H1 (cell line): ENCODE measurements around the gene HEBP1. TPM values are rescaled to one million over a fixed set of nuclear protein-coding genes. Genes with fewer than 3 reads are reported as not detected.

Experiments used
- BCL11A ChIP-seq, 2 experiments: IDR thresholded peaks; one replicate each; pipeline ENCODE4 v1.6.1; 2011; ENCODE audit warnings: low read depth in 2 of 2, low read length in 2 of 2, mild to moderate bottlenecking in 2 of 2
- BRCA1 ChIP-seq: IDR thresholded peaks from 2 replicates; pipeline ENCODE4 v1.6.1; 2012; ENCODE audit warnings: low read depth, low read length, improper control_type of control experiment
- CHD2 ChIP-seq: IDR thresholded peaks from 2 replicates; pipeline ENCODE4 v1.6.1; 2012; ENCODE audit warnings: low read length, improper control_type of control experiment
- EZH2 ChIP-seq: fragments of 200-600 bp; sonication (generic); IDR thresholded peaks from 2 replicates; pipeline ENCODE4 v1.7.1; 2012; ENCODE audit warnings: low read depth, mild to moderate bottlenecking, moderate library complexity, low read length, inconsistent platforms; ENCODE audit not compliant: severe bottlenecking
- HDAC6 ChIP-seq: IDR thresholded peaks from one replicate; pipeline ENCODE4 v1.7.1; 2012; ENCODE audit warnings: low read depth, mild to moderate bottlenecking, inconsistent platforms, low read length, moderate library complexity
- NRF1 ChIP-seq: IDR thresholded peaks from 2 replicates; pipeline ENCODE4 v1.6.1; 2011; ENCODE audit warnings: mild to moderate bottlenecking, low read depth, low read length, improper control_type of control experiment
- SAP30 ChIP-seq: fragments of 300-600 bp; sonication (generic); IDR thresholded peaks from 2 replicates; pipeline ENCODE4 v1.7.1; 2012; ENCODE audit warnings: low read length, moderate library complexity, mild to moderate bottlenecking, inconsistent platforms; ENCODE audit not compliant: insufficient read depth, insufficient replicate concordance
- SUZ12 ChIP-seq: fragments of 200-600 bp; sonication (generic); IDR thresholded peaks from 2 replicates; pipeline ENCODE4 v1.6.1; 2012; ENCODE audit warnings: mild to moderate bottlenecking, inconsistent platforms, low read length, moderate library complexity, mixed read lengths
- TAF1 ChIP-seq: IDR thresholded peaks from 2 replicates; pipeline ENCODE4 v1.6.1; 2011; ENCODE audit warnings: mild to moderate bottlenecking, low read depth, low read length
- polyA plus RNA-seq, 7 experiments: library from polyadenylated mRNA; depleted of rRNA in 3 of 7; stranded (reverse) in 5 of 7; unstranded in 2 of 7; fragments of >200 nt in 5 of 7; fragments of 200-250 nt in 2 of 7; gene quantifications; 1 replicate in 5 of 7; 2 replicates in 1 of 7; 4 replicates in 1 of 7; pipeline versions ENCODE4 v1.2.1 to v1.2.3, GENCODE V29; 2011 to 2013; ENCODE audit warnings: missing spikeins in 2 of 7, mixed read lengths in 2 of 7
- total RNA-seq: library from RNA; stranded (reverse); fragmentation: NEBNext Ultra II Directional; extraction: Animal tissue kit (Norgen Biotek cat#: 25700); gene quantifications from 2 replicates; pipeline ENCODE4 v1.2.1, GENCODE V29; 2021
- TF ChIP-seq, protein P1 (sequence below): fragments of 300-600 bp; sonication (generic); IDR thresholded peaks from 2 replicates; pipeline ENCODE4 v1.7.1; 2012; ENCODE audit warnings: low read length, moderate library complexity, mild to moderate bottlenecking, inconsistent platforms; ENCODE audit not compliant: insufficient replicate concordance

The HEBP1 gene
- total and polyA plus RNA-seq, 2 of the 8 experiments (the other 6 are each of a cell fraction or from before 2014, with no cell fraction given): 30.8 to 56.1 TPM

DNA sequence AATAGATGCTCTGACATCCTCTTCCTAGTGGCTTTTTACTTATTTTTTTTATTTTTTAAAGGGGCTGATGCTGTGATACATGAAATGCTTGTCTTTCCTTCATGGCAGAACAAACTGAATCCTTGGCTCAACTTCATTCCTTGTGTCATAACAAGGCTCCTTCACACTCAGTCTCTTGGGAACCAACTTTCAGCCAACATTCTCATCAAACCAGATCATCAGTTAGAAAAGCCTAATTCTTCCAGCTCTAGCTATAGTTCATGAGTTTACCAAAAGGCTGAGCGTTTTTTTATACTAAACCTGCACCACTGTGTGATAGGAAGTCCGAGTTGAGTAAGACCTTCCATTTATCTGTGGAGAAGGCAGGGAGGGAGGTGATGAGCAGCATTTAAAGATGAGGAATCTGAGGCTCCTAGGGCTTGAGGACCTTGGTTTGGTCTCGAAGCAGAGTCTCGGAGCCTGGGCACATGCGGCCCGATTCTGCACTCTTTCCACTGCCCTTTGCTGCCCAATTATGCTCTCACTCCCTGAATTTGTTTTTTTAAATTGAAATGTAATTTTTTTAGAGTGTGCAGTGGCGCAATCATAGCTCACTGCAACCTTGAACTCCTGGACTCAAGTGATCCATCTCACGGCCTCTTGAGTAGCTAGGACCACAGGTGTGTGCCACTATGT is 56.3 kb downstream of the HEBP1 start (continued):
- TF ChIP-seq, protein P1, sequence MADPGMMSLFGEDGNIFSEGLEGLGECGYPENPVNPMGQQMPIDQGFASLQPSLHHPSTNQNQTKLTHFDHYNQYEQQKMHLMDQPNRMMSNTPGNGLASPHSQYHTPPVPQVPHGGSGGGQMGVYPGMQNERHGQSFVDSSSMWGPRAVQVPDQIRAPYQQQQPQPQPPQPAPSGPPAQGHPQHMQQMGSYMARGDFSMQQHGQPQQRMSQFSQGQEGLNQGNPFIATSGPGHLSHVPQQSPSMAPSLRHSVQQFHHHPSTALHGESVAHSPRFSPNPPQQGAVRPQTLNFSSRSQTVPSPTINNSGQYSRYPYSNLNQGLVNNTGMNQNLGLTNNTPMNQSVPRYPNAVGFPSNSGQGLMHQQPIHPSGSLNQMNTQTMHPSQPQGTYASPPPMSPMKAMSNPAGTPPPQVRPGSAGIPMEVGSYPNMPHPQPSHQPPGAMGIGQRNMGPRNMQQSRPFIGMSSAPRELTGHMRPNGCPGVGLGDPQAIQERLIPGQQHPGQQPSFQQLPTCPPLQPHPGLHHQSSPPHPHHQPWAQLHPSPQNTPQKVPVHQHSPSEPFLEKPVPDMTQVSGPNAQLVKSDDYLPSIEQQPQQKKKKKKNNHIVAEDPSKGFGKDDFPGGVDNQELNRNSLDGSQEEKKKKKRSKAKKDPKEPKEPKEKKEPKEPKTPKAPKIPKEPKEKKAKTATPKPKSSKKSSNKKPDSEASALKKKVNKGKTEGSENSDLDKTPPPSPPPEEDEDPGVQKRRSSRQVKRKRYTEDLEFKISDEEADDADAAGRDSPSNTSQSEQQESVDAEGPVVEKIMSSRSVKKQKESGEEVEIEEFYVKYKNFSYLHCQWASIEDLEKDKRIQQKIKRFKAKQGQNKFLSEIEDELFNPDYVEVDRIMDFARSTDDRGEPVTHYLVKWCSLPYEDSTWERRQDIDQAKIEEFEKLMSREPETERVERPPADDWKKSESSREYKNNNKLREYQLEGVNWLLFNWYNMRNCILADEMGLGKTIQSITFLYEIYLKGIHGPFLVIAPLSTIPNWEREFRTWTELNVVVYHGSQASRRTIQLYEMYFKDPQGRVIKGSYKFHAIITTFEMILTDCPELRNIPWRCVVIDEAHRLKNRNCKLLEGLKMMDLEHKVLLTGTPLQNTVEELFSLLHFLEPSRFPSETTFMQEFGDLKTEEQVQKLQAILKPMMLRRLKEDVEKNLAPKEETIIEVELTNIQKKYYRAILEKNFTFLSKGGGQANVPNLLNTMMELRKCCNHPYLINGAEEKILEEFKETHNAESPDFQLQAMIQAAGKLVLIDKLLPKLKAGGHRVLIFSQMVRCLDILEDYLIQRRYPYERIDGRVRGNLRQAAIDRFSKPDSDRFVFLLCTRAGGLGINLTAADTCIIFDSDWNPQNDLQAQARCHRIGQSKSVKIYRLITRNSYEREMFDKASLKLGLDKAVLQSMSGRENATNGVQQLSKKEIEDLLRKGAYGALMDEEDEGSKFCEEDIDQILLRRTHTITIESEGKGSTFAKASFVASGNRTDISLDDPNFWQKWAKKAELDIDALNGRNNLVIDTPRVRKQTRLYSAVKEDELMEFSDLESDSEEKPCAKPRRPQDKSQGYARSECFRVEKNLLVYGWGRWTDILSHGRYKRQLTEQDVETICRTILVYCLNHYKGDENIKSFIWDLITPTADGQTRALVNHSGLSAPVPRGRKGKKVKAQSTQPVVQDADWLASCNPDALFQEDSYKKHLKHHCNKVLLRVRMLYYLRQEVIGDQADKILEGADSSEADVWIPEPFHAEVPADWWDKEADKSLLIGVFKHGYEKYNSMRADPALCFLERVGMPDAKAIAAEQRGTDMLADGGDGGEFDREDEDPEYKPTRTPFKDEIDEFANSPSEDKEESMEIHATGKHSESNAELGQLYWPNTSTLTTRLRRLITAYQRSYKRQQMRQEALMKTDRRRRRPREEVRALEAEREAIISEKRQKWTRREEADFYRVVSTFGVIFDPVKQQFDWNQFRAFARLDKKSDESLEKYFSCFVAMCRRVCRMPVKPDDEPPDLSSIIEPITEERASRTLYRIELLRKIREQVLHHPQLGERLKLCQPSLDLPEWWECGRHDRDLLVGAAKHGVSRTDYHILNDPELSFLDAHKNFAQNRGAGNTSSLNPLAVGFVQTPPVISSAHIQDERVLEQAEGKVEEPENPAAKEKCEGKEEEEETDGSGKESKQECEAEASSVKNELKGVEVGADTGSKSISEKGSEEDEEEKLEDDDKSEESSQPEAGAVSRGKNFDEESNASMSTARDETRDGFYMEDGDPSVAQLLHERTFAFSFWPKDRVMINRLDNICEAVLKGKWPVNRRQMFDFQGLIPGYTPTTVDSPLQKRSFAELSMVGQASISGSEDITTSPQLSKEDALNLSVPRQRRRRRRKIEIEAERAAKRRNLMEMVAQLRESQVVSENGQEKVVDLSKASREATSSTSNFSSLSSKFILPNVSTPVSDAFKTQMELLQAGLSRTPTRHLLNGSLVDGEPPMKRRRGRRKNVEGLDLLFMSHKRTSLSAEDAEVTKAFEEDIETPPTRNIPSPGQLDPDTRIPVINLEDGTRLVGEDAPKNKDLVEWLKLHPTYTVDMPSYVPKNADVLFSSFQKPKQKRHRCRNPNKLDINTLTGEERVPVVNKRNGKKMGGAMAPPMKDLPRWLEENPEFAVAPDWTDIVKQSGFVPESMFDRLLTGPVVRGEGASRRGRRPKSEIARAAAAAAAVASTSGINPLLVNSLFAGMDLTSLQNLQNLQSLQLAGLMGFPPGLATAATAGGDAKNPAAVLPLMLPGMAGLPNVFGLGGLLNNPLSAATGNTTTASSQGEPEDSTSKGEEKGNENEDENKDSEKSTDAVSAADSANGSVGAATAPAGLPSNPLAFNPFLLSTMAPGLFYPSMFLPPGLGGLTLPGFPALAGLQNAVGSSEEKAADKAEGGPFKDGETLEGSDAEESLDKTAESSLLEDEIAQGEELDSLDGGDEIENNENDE: no peak
- no peak for TF ChIP-seq NRF1
- TF ChIP-seq BCL11A (IDR thresholded peaks at IDR 0.05; ENCODE audit: low read depth in 2 of 2, low read length in 2 of 2): no peak
- TF ChIP-seq EZH2: no peak
- no peak for TF ChIP-seq SAP30
- TF ChIP-seq BRCA1: no peak
- no peak for TF ChIP-seq SUZ12
- TF ChIP-seq TAF1: no peak
- TF ChIP-seq HDAC6: no peak
- no peak for TF ChIP-seq CHD2
